Measurements from ENCODE around the gene ZIC2. TPM values are rescaled to one million over a fixed set of nuclear protein-coding genes. Genes with fewer than 3 reads are reported as not detected.

ZIC2 gene
- total RNA-seq, 1 donor from 2014 or later = 52.4 TPM

GRCh38 chr13:99995589-99996380 lies 14.2 kb downstream of the ZIC2 start:
- Histone ChIP-seq H3K9me3 (ENCODE audit: low read depth) (no peaks in the 10 kb centered on the region), H3K4me3 (peak overlapping the region; percentile 21), H3K27ac (no peak overlapping the region), H3K36me3 (no peaks in the 10 kb centered on the region), H3K9ac (no peak overlapping the region), H3K4me2 (peak overlapping the region; percentile 73), H3K4me1 (peaks cover 50% of the 10 kb centered on the region), H3K79me2 (ENCODE audit: low read depth) (no peaks in the 10 kb centered on the region), H3F3A (ENCODE audit: low read depth) (peaks cover 76% of the 10 kb centered on the region), H2AFZ (replicated peaks) (no peak overlapping the region), H4K20me1 (ENCODE audit: low read depth) (peaks cover 49% of the 10 kb centered on the region), H3K27me3 (peaks cover 77% of the 10 kb centered on the region)
- Mint-ChIP-seq H3K36me3 (peaks cover 3% of the 10 kb centered on the region), H3K4me3 (peak overlapping the region; percentile 73), H3K9me3 (peaks cover 4% of the 10 kb centered on the region), H3K27me3 (ENCODE audit: insufficient read depth, low read depth) (peaks cover 26% of the 10 kb centered on the region), H3K4me1 (peaks cover 59% of the 10 kb centered on the region), H3K27ac (peak overlapping the region; percentile 57)
- TF ChIP-seq CTCF (IDR thresholded peaks at IDR 0.05) (no peak), EZH2 (IDR thresholded peaks at IDR 0.05) (peak; percentile 52), EZH2phosphoT487 (IDR thresholded peaks at IDR 0.05) (peak; percentile 48)
- peak; percentile 59 for DNase-seq (ENCODE audit: low spot score)

GRCh38 chr13:99996381-99996973 lies 14.9 kb downstream of the ZIC2 start:
- Mint-ChIP-seq H3K4me3 (peak overlapping the region; percentile 73), H3K36me3 (peaks cover 3% of the 10 kb centered on the region), H3K9me3 (peaks cover 4% of the 10 kb centered on the region), H3K27me3 (ENCODE audit: insufficient read depth, low read depth) (peaks cover 24% of the 10 kb centered on the region), H3K4me1 (peaks cover 55% of the 10 kb centered on the region), H3K27ac (peak overlapping the region; percentile 57)
- peaks cover 70% of the 10 kb centered on the region for H3K27me3 ChIP-seq
- peaks cover 42% of the 10 kb centered on the region for H4K20me1 ChIP-seq (ENCODE audit: low read depth)
- H3K9me3 ChIP-seq (ENCODE audit: low read depth) = no peaks in the 10 kb centered on the region
- peak overlapping the region; percentile 73 for H3K4me2 ChIP-seq
- no peaks in the 10 kb centered on the region for H3K79me2 ChIP-seq (ENCODE audit: low read depth)
- H3K9ac ChIP-seq = no peak overlapping the region
- H3K4me1 ChIP-seq = peaks cover 43% of the 10 kb centered on the region
- peaks cover 69% of the 10 kb centered on the region for H3F3A ChIP-seq (ENCODE audit: low read depth)
- peak overlapping the region; percentile 29 for H3K4me3 ChIP-seq
- H2AFZ ChIP-seq (replicated peaks) = no peak overlapping the region
- H3K27ac ChIP-seq = no peak overlapping the region
- DNase-seq (ENCODE audit: low spot score) = peak; percentile 57
- H3K36me3 ChIP-seq = no peaks in the 10 kb centered on the region
- TF ChIP-seq EZH2 (IDR thresholded peaks at IDR 0.05) = no peak
- TF ChIP-seq EZH2phosphoT487 (IDR thresholded peaks at IDR 0.05) = no peak
- TF ChIP-seq CTCF (IDR thresholded peaks at IDR 0.05) = no peak

GRCh38 chr13:99997702-99998214 lies 16.2 kb downstream of the ZIC2 start:
- no peak overlapping the region for H3K9ac ChIP-seq
- Mint-ChIP-seq H3K4me3 (no peak overlapping the region), H3K9me3 (peaks cover 4% of the 10 kb centered on the region), H3K27me3 (ENCODE audit: insufficient read depth, low read depth) (peaks cover 24% of the 10 kb centered on the region), H3K27ac (no peak overlapping the region), H3K36me3 (peaks cover 3% of the 10 kb centered on the region), H3K4me1 (peaks cover 42% of the 10 kb centered on the region)
- TF ChIP-seq EZH2 (IDR thresholded peaks at IDR 0.05) (peak; percentile 23), EZH2phosphoT487 (IDR thresholded peaks at IDR 0.05) (no peak), CTCF (IDR thresholded peaks at IDR 0.05) (no peak)
- H2AFZ ChIP-seq (replicated peaks) = peak overlapping the region; percentile 82
- no peaks in the 10 kb centered on the region for H3K36me3 ChIP-seq
- peaks cover 57% of the 10 kb centered on the region for H3K27me3 ChIP-seq
- H3K27ac ChIP-seq = no peak overlapping the region
- H3K9me3 ChIP-seq (ENCODE audit: low read depth) = no peaks in the 10 kb centered on the region
- H3K79me2 ChIP-seq (ENCODE audit: low read depth) = no peaks in the 10 kb centered on the region
- H3K4me1 ChIP-seq = peaks cover 30% of the 10 kb centered on the region
- peak overlapping the region; percentile 73 for H3K4me2 ChIP-seq
- H4K20me1 ChIP-seq (ENCODE audit: low read depth) = peaks cover 29% of the 10 kb centered on the region
- DNase-seq (ENCODE audit: low spot score) = no peak
- H3K4me3 ChIP-seq = peak overlapping the region; percentile 29
- H3F3A ChIP-seq (ENCODE audit: low read depth) = peaks cover 56% of the 10 kb centered on the region

Data from neural progenitor cell (in vitro differentiated cells).